GM12874 (cell line): ENCODE results near the gene OPN1LW.
"Not testable (repeated sequence)": the region's sequence is repeated elsewhere in the genome, so short reads cannot be mapped to it uniquely, and the experiment has no call there.

Source experiments
- TF ChIP-seq, protein P1 (sequence below): IDR thresholded peaks from 2 replicates; pipeline ENCODE4 v1.5.1; 2011; ENCODE audit warnings: low read depth, mild to moderate bottlenecking, control low read depth, low read length, moderate library complexity; ENCODE audit not compliant: insufficient read depth

OPN1LW gene

DNA sequence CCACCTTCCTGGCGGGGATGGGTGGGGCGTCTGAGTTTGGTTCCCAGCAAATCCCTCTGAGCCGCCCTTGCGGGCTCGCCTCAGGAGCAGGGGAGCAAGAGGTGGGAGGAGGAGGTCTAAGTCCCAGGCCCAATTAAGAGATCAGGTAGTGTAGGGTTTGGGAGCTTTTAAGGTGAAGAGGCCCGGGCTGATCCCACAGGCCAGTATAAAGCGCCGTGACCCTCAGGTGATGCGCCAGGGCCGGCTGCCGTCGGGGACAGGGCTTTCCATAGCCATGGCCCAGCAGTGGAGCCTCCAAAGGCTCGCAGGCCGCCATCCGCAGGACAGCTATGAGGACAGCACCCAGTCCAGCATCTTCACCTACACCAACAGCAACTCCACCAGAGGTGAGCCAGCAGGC lies at the start of gene OPN1LW:
OPN1LW (plus strand) TSS at position 234 of the 400 bp plus-strand sequence; CDS start at position 275, 41 bp downstream.
- TF ChIP-seq, protein P1, sequence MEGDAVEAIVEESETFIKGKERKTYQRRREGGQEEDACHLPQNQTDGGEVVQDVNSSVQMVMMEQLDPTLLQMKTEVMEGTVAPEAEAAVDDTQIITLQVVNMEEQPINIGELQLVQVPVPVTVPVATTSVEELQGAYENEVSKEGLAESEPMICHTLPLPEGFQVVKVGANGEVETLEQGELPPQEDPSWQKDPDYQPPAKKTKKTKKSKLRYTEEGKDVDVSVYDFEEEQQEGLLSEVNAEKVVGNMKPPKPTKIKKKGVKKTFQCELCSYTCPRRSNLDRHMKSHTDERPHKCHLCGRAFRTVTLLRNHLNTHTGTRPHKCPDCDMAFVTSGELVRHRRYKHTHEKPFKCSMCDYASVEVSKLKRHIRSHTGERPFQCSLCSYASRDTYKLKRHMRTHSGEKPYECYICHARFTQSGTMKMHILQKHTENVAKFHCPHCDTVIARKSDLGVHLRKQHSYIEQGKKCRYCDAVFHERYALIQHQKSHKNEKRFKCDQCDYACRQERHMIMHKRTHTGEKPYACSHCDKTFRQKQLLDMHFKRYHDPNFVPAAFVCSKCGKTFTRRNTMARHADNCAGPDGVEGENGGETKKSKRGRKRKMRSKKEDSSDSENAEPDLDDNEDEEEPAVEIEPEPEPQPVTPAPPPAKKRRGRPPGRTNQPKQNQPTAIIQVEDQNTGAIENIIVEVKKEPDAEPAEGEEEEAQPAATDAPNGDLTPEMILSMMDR: not testable (repeated sequence)

DNA sequence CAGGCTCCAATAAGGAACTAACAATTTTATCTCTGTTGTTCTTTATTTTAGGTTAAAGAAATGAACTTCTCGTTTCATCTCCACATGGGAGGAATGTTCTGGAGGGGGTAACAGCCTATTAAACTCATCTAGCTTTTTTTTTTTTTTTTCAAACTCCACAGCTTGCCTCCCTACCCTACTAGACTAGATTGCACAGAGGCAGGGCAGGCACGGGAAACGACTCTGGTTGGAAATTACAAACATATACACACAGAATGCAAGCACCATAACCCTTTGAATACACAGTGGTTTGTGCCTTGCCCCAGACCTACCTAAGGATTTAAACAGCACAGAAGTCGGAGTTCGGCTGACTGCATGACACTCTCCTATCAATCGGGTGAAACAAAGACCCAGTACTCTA lies 49.2 kb upstream of the OPN1LW start:
- TF ChIP-seq, protein P1: no peak

DNA sequence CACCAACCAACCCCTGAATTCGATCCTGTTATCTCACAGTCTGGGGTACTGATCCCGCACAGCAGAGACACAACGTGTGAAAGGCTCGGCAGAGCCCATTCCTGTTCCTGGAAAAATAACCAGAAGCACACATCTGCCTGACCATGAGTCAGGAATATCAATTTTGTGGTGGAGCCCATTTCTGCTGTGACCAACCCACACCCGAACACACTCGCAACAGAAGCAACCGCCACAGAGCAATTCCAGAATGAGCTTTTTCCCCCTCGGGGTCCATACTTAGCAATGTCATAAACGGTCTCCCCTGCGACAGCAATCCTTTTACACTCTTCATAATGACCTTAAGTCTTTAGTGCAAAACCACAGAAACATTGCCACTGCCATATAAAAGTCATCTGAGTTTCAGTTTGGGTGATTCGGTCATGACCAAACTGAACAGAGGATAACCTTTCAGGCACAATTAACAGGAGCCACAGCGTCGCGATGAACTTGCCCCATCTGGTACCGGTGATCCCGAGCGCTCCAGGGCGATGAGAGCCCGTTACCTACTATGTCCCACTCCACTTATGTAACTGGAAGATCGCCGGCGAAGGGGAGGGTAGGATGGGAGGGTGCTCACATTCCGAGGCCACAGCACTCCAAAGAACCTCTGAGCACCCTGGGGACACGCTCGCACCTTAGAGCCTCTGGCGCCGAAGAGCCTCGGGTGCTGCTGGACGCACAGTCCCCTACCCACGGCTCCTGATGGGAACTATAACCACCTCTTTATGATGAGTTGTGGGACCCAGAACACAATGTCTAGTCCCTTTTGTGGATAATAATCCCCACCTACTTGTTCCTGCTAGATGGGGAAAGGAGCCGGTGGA lies 47.7 kb upstream of the OPN1LW start:
- TF ChIP-seq, protein P1: no peak

DNA sequence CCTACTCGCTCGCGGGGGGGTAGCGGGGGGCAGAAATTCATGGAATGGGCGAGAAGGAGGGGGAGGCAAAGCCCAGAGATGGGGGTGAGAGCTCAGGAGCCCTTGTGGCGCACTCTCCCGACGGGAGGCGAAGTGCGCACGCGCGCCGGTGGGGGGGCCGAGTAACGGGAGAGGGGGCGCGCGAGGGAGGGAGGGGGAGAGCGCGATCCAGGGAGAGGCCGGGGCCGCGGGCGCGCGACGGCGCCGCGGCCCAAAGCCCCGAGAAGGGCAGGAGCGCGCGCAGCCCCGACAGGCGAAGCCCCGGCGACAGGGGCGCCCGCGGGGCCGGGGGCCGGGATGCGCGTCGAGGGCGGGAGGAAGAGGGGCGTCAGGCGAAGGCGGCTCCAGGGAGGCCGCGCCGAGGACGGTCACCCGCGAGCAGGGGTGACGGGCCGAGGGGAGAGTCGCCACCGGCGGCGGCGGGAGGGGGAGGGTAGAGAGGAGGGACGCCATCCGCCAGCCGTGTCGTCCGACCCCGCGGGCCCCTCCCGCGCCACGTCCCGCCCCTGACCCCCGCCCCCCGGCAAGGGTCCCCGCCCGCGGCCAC lies 46.9 kb upstream of the OPN1LW start:
- TF ChIP-seq, protein P1: no peak

DNA sequence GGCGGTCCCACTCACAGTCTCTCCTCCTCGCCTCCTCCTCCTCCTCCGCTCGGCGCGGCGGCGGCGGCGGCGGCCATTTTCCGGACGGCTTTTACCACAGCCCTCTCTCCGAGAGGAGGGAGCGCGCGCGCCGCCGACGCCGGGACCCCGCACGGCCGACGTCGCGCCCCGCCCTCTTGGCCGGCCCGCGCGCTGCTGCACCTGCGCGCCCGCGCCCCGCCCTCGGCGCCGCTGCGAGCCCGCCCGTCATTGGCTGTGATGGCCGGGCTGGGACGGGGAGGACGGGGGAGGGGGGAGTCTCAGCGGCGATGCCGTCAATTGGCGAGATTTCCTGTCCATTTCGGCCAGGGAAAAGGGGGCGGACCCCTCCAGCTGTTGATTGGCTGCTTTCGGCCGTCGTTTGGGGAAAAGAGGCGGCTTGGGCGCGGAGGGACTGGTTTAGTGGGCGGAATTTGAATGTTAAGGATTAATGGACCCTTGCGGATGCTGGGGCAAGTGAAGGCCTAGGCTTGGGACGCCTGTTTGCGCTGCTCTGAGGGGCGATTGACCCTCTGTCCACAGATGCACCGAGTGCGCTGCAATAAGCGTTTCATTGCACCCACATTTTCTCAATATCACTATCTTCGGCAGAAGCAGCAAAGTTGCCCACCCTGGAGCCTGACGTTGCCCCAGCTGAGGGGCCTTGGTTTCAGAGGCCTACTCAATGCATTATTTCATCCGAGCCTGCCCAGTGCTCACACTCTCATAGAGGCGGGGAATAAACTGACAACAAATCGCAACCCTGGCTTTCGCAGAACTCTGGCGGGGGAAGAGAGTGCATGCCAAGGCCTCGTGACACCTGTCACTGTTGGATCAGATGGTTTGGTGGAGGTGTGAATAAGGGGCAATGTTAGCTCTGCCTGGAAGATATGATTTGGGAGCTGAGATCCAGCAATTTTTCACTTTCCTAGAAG lies 46.2 kb upstream of the OPN1LW start, which contains the start of gene MECP2:
MECP2 (minus strand) TSS at position 129 of the 953 bp plus-strand sequence.
- TF ChIP-seq, protein P1: no peak

DNA sequence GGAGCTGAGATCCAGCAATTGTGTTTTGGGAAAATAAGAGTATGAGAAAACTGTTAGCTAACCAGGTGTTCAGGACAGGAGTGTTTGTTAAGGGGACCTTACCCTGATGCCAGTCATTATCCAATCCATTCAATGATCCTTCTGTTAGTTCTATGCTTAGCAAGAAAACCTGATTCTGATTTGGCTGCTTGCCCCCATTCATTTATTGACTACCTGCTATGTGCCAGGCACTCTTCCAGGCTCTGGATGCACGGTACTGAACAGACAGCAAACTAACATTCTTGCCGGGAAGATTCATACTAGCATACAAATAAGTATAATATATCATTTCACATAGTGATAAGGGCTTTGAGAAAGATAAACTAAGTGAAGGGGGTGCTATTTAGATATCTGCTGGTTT lies 45.5 kb upstream of the OPN1LW start:
- TF ChIP-seq, protein P1: no peak

DNA sequence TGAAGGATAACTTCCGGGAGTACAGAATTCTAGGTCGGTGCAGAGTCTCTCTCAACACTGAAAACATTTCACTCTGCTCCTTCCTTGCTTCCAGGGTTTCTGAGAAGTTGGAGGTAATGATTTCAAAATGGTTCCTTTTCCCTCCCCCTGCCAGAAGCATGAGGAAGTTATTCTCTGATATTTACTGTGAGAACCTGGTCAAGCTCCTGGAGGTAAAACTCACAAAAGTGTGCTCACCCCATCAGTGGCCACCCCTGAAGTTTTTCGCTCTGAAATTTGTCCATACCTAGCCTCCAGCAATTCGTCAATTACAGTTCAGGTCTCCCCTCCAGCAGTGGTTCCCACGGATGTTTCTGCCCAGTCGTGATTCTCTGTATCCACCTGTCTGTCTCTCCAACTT lies 30.3 kb upstream of the OPN1LW start:
- TF ChIP-seq, protein P1: no peak
